ENCODE results near the gene TUBB8.

GRCh38 chr10:89248-89647 is 40.2 kb upstream of the TUBB8 start:
- TF ChIP-seq CTCF (IDR thresholded peaks at IDR 0.05), result no peak
- TF ChIP-seq POLR2A (IDR thresholded peaks at IDR 0.05), result no peak

Data from testis (tissue), 2 donors.